ENCODE data around the gene POLR2C. TPM values are rescaled to one million over a fixed set of nuclear protein-coding genes. Genes with fewer than 3 reads are reported as not detected.
"Not testable (repeated sequence)": the region's sequence is repeated elsewhere in the genome, so short reads cannot be mapped to it uniquely, and the experiment has no call there.

The POLR2C gene
- total RNA-seq, 2 experiments from 2014 or later, result 52.5 to 57.0 TPM

DNA sequence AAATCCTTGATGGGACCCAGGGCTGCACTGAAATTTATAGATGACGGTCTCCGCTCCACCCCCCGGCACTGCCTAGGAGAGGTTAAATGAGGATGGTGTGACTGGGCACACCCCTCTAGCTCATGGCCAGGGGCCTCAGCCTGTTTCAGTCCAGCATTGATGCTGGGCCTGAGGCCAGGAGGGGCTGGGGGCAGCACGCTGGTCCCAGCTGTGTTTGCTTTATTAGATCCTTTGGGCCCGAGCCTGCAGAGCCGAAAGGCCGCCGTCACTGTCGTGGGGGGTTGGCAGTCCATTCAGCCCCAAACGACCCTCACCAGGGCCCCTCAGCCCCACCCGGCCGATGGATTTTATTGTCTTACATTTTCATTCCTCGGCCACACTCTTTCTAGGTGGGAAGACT is 34.6 kb downstream of the POLR2C start:
- H3K27ac Mint-ChIP-seq, result no peak overlapping the region
- no peaks in the 10 kb centered on the region for H3K9me3 Mint-ChIP-seq
- no peak for DNase-seq
- H3K4me1 Mint-ChIP-seq (ENCODE audit: low read depth), result peaks cover 11% of the 10 kb centered on the region
- H3K36me3 Mint-ChIP-seq, result no peaks in the 10 kb centered on the region
- ChIA-PET CTCF (interaction anchor here (2.0 to 2.2 kb wide), 2 partner anchors 23 to 80 kb away, joined by 5 to 7 read pairs; no protein-coding TSS in a partner anchor), POLR2A (no interaction called here)
- H3K27me3 Mint-ChIP-seq, result no peaks in the 10 kb centered on the region
- H3K4me3 Mint-ChIP-seq, result no peak overlapping the region
- intact Hi-C loops (cut with micrococcal nuclease), result no loop called here

- no peak for DNase-seq
- H3K27ac Mint-ChIP-seq, result no peak overlapping the region
- ChIA-PET CTCF (no interaction called here), POLR2A (no interaction called here)
- no peaks in the 10 kb centered on the region for H3K9me3 Mint-ChIP-seq
- no peaks in the 10 kb centered on the region for H3K36me3 Mint-ChIP-seq
- H3K4me3 Mint-ChIP-seq, result no peak overlapping the region
- intact Hi-C loops (cut with micrococcal nuclease), result no loop called here
- H3K4me1 Mint-ChIP-seq (ENCODE audit: low read depth), result peaks cover 11% of the 10 kb centered on the region
- H3K27me3 Mint-ChIP-seq, result no peaks in the 10 kb centered on the region
Observed at GRCh38 chr16:57498031-57498430, 35.6 kb downstream of the POLR2C start.

DNA sequence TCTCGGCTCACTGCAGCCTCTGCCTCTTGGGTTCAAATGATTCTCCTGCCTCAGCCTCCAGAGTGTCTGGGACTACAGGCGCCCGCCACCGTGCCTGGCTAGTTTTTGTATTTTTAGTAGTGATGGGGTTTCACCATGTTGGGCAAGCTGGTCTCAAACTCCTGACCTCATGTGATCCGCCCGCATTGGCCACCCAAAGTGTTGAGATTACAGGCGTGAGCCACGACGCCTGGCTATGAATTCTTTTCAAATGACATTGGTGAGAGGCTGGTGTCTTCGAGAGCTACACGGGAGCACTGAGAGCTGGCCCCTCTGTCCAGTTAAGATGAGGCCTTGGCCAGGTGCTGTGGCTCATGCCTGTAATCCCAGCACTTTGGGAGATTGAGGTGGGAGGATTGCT is 37.5 kb downstream of the POLR2C start:
- intact Hi-C loops (cut with micrococcal nuclease); H3K27me3 Mint-ChIP-seq; H3K36me3 Mint-ChIP-seq; POLR2A ChIA-PET; H3K4me3 Mint-ChIP-seq; H3K9me3 Mint-ChIP-seq; DNase-seq; H3K27ac Mint-ChIP-seq: not testable (repeated sequence)
- CTCF ChIA-PET, result interaction anchor here (1.3 to 2.5 kb wide), 2 partner anchors 20 to 37 kb away, joined by 4 to 6 read pairs; partner anchors contain the start of gene POLR2C
- H3K4me1 Mint-ChIP-seq (ENCODE audit: low read depth), result peaks cover 11% of the 10 kb centered on the region

- intact Hi-C loops (cut with micrococcal nuclease), result no loop called here
- no peaks in the 10 kb centered on the region for H3K36me3 Mint-ChIP-seq
- no peaks in the 10 kb centered on the region for H3K9me3 Mint-ChIP-seq
- H3K27me3 Mint-ChIP-seq, result no peaks in the 10 kb centered on the region
- peaks cover 11% of the 10 kb centered on the region for H3K4me1 Mint-ChIP-seq (ENCODE audit: low read depth)
- H3K4me3 Mint-ChIP-seq, result no peak overlapping the region
- ChIA-PET CTCF (interaction anchor here (1.3 to 2.5 kb wide), 2 partner anchors 19 to 38 kb away, joined by 4 to 6 read pairs; partner anchors contain the start of gene POLR2C), POLR2A (no interaction called here)
- DNase-seq, result no peak
- H3K27ac Mint-ChIP-seq, result no peak overlapping the region
Observed at GRCh38 chr16:57500578-57501111, 38.2 kb downstream of the POLR2C start.

- Mint-ChIP-seq H3K27me3 (no peaks in the 10 kb centered on the region), H3K27ac (no peak overlapping the region)
- no peak for DNase-seq
Observed at GRCh38 chr16:57501492-57501891, 39.0 kb downstream of the POLR2C start.

DNA sequence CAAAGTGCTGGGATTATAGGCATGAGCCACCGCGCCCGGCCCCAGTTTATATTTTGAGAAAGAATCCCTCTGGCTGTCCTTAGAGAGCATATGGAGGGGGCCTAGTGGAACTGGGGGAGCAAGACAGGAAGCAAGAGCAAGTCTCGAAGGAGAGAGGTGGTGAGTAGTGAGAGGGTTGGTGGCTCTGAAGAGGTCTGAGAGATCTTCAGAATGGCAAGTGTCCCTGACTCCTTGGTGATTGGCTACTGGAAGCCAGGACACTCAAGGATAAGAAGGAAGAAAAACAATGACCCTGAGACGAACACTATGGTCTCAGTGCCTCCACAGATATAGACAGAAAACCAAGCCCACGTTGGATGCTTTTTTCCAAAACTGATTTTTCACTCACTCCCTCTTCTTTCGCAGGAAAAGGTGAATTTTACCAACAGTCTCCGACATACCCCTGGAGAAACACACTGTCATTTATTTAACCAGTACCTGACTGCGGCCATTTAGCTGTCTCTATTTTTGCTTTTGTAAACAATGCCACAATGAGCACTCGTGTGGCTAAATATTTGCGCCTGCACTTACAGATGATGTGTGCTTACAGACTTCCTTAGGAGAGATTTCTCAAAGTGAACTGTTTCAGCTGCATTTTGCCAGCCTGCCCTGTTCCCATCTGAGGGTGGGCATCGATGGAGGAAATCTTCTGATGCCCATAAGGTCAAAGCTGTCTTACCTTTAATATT is 39.7 kb downstream of the POLR2C start:
- intact Hi-C loops (cut with micrococcal nuclease), result no loop called here
- H3K36me3 Mint-ChIP-seq, result no peaks in the 10 kb centered on the region
- H3K27me3 Mint-ChIP-seq, result no peaks in the 10 kb centered on the region
- ChIA-PET CTCF (no interaction called here), POLR2A (no interaction called here)
- peaks cover 11% of the 10 kb centered on the region for H3K4me1 Mint-ChIP-seq (ENCODE audit: low read depth)
- no peak overlapping the region for H3K4me3 Mint-ChIP-seq
- no peaks in the 10 kb centered on the region for H3K9me3 Mint-ChIP-seq
- no peak for DNase-seq
- no peak overlapping the region for H3K27ac Mint-ChIP-seq

More at GRCh38 chr16:57501492-57501891, 39.0 kb downstream of the POLR2C start:
- Mint-ChIP-seq H3K4me1 (ENCODE audit: low read depth) (peaks cover 11% of the 10 kb centered on the region), H3K9me3 (no peaks in the 10 kb centered on the region), H3K36me3 (no peaks in the 10 kb centered on the region), H3K4me3 (no peak overlapping the region)
- POLR2A ChIA-PET, result interaction anchor here (0.6 kb wide), 1 partner anchor 202 kb away, joined by 3 read pairs; no protein-coding TSS in a partner anchor
- intact Hi-C loops (cut with micrococcal nuclease), result no loop called here
- CTCF ChIA-PET, result no interaction called here

DNA sequence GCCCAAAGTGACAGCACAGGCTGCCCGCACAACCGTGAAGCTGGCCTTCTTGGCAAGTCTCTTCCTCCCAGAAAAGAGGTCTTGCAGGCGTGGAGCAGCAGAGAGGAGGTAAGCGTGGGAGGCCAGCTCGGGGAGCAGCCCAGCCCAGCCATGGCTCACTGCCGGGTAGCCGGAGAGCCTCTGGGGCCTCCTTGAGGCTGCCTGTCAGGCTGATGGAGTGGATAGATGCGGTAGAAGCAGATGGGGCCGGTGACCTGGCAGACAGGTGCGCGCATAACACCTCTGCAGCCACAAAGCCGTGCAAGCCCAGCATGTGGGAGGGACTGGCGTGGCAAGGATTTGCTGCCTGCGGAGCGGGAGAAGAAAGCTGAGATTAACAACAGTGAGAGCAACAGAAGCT is 40.9 kb downstream of the POLR2C start:
- Mint-ChIP-seq H3K4me1 (ENCODE audit: low read depth) (peaks cover 11% of the 10 kb centered on the region), H3K9me3 (no peaks in the 10 kb centered on the region), H3K36me3 (no peaks in the 10 kb centered on the region), H3K27ac (no peak overlapping the region), H3K4me3 (no peak overlapping the region), H3K27me3 (no peaks in the 10 kb centered on the region)
- ChIA-PET CTCF (interaction anchor here (2.3 kb wide), 1 partner anchor 16 kb away, joined by 7 read pairs; no protein-coding TSS in a partner anchor), POLR2A (no interaction called here)
- DNase-seq, result no peak
- intact Hi-C loops (cut with micrococcal nuclease), result no loop called here

DNA sequence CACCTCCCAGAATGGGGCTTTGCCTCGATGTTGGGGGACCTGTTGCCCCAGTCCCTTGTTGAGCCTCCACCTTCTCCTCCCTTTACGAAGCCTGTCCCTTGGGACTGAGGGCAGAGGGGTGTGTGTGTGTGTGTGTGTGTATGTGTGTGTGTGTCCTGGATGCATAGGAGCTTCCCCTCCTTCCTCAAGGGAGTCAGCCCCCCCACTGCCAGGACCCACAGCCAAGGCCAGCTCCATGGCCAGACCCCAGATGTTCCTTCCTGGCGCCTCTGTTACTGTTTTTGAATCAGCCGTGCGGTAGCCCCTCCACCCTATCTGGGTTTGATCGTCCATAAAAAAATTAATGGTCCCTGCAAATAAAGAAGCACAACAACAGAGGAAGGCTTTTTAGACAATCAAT is 41.5 kb downstream of the POLR2C start:
- no peak overlapping the region for H3K4me3 Mint-ChIP-seq
- H3K9me3 Mint-ChIP-seq, result no peaks in the 10 kb centered on the region
- peaks cover 11% of the 10 kb centered on the region for H3K4me1 Mint-ChIP-seq (ENCODE audit: low read depth)
- no peak for DNase-seq
- H3K27me3 Mint-ChIP-seq, result no peaks in the 10 kb centered on the region
- no peaks in the 10 kb centered on the region for H3K36me3 Mint-ChIP-seq
- H3K27ac Mint-ChIP-seq, result no peak overlapping the region
- ChIA-PET CTCF (interaction anchor here (2.3 kb wide), 1 partner anchor 15 kb away, joined by 7 read pairs; no protein-coding TSS in a partner anchor), POLR2A (no interaction called here)
- intact Hi-C loops (cut with micrococcal nuclease), result no loop called here

GRCh38 chr16:57504491-57504890 is 42.0 kb downstream of the POLR2C start:
- Mint-ChIP-seq H3K36me3 (no peaks in the 10 kb centered on the region), H3K4me1 (ENCODE audit: low read depth) (peaks cover 11% of the 10 kb centered on the region), H3K27me3 (no peaks in the 10 kb centered on the region), H3K4me3 (no peak overlapping the region), H3K9me3 (no peaks in the 10 kb centered on the region), H3K27ac (no peak overlapping the region)
- DNase-seq, result no peak
- CTCF ChIA-PET, result interaction anchor here (2.3 kb wide), 1 partner anchor 15 kb away, joined by 7 read pairs; no protein-coding TSS in a partner anchor
- intact Hi-C loops (cut with micrococcal nuclease), result no loop called here
- POLR2A ChIA-PET, result no interaction called here

DNA sequence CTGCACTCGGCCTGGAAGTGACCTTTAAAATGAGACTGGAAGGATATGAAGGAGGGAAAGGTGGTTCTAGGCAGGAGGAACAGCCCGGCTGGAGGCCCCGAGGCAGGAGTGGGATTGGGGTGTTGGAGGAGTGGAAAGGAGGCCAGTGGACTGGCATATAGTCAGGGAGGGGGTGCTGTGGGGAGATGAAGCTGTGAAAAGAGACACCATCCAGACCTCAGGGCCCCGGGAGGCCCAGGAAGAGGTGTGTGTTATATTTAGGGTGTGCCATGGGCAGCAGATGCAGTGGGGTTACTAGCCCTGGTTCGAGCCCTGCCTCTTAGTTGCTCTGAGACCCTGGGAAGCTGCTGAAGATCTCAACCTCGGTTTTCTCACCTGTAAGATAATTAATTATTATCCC is 42.7 kb downstream of the POLR2C start:
- CTCF ChIA-PET, result interaction anchor here (2.3 kb wide), 1 partner anchor 14 kb away, joined by 7 read pairs; no protein-coding TSS in a partner anchor

DNA sequence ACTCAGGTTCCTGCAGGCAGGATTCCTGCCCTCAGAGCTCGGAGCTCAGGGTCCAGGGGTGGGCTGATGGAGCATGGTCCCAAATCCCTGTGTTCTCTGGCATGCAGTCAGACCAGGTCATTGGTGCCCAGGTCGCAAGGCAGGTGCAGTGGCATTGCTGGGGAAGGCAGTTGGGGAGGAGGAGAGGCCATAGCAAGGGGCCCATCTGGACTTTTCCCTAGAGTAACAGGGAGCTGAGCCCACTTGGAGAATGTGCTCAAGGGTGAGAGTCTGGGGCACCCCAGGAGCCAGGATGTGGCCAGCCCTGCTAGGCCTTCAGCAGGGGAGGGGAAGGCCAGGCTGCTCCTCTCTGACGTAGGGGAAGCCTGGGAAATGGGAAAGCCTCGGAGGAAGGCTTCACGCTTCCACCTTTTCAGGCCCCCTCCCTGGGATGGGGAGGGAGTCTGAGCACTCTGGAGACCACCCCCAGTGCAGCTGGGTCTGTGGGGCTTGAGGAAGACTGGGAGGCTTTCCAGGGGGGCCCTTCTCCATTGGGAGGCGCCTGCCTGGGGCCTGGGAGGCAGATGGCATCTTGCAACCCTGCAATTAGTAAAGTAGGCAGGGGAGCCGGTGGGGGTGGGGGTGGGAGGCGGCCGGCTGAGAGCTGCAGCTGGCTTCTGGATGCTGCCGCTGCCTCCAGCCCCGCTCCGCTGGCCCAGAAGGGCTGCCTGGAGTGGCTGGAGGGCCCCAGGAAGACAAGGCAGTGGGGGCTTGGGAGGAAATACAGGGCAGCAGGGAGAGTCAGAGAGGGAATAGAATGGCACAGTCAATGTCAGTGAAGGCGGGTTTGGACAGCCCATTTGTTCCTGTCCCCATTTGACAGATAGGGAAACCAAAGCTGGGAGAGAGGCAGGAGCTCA is 44.9 kb downstream of the POLR2C start:
- Mint-ChIP-seq H3K9me3 (no peaks in the 10 kb centered on the region), H3K27me3 (no peaks in the 10 kb centered on the region), H3K4me3 (no peak overlapping the region), H3K27ac (no peak overlapping the region), H3K36me3 (no peaks in the 10 kb centered on the region), H3K4me1 (ENCODE audit: low read depth) (no peaks in the 10 kb centered on the region)
- CTCF ChIA-PET, result interaction anchor here (1.0 kb wide), 1 partner anchor 12 kb away, joined by 3 read pairs; no protein-coding TSS in a partner anchor
- POLR2A ChIA-PET, result no interaction called here
- DNase-seq, result no peak
- intact Hi-C loops (cut with micrococcal nuclease), result no loop called here

More for the DNA sequence above, 42.7 kb downstream of the POLR2C start:
- H3K4me3 Mint-ChIP-seq, result no peak overlapping the region
- H3K27me3 Mint-ChIP-seq, result no peaks in the 10 kb centered on the region
- no peaks in the 10 kb centered on the region for H3K36me3 Mint-ChIP-seq
- no peaks in the 10 kb centered on the region for H3K9me3 Mint-ChIP-seq
- DNase-seq, result no peak
- POLR2A ChIA-PET, result no interaction called here
- no peak overlapping the region for H3K27ac Mint-ChIP-seq
- intact Hi-C loops (cut with micrococcal nuclease), result no loop called here
- peaks cover 11% of the 10 kb centered on the region for H3K4me1 Mint-ChIP-seq (ENCODE audit: low read depth)

GRCh38 chr16:57508035-57508425 is 45.6 kb downstream of the POLR2C start:
- Mint-ChIP-seq H3K27ac (no peak overlapping the region), H3K27me3 (no peaks in the 10 kb centered on the region), H3K9me3 (no peaks in the 10 kb centered on the region), H3K36me3 (no peaks in the 10 kb centered on the region), H3K4me1 (ENCODE audit: low read depth) (no peaks in the 10 kb centered on the region), H3K4me3 (no peak overlapping the region)
- intact Hi-C loops (cut with micrococcal nuclease), result no loop called here
- CTCF ChIA-PET, result no interaction called here
- DNase-seq, result no peak
- POLR2A ChIA-PET, result no interaction called here
